ENCODE results near the gene PPIH. TPM values are rescaled to one million over a fixed set of nuclear protein-coding genes. Genes with fewer than 3 reads are reported as not detected.

PPIH gene
- total RNA-seq, 6 experiments from 2014 or later: 8.1 to 14.9 (median 9.2) TPM

GRCh38 chr1:42674682-42675081 lies 16.5 kb downstream of the PPIH start:
- peaks cover 0 to 6% (median 2%) of the 10 kb centered on the region in 4 donors for H3K4me1 ChIP-seq
- H3K27me3 ChIP-seq: no peaks in the 10 kb centered on the region
- peaks cover 0 to 6% (median 0%) of the 10 kb centered on the region in 4 donors for H3K36me3 ChIP-seq
- DNase-seq (peak in 1 of 3 donors; percentile 73), ATAC-seq (peak; percentile 76 to 93 (median 82))
- intact Hi-C loops (cut with DNase I): no loop called here
- TF ChIP-seq CTCF (IDR thresholded peaks at IDR 0.05) (no peak), POLR2A (IDR thresholded peaks at IDR 0.05) (no peak)
- H3K27ac ChIP-seq: peak overlapping the region in 1 of 3 donors; percentile 24
- H3K4me3 ChIP-seq: no peak overlapping the region
- no peaks in the 10 kb centered on the region for H3K9me3 ChIP-seq
- WGBS (ENCODE audit: insufficient coverage, low coverage, low lambda C conversion rate, missing lambda C conversion rate): 11% methylated on average over 1 of the region's 1 CpG

GRCh38 chr1:42675467-42675866 lies 17.2 kb downstream of the PPIH start:
- DNase-seq: no peak
- H3K36me3 ChIP-seq: peaks cover 0 to 3% (median 0%) of the 10 kb centered on the region in 4 donors
- intact Hi-C loops (cut with DNase I): no loop called here
- H3K9me3 ChIP-seq: no peaks in the 10 kb centered on the region
- H3K4me3 ChIP-seq: no peak overlapping the region
- no peak for TF ChIP-seq POLR2A (IDR thresholded peaks at IDR 0.05)
- no peak for TF ChIP-seq CTCF (IDR thresholded peaks at IDR 0.05)
- peaks cover 0 to 6% (median 3%) of the 10 kb centered on the region in 4 donors for H3K4me1 ChIP-seq
- 80% methylated on average over 3 of the region's 3 CpGs for WGBS (ENCODE audit: insufficient coverage, low coverage, low lambda C conversion rate, missing lambda C conversion rate)
- no peak for ATAC-seq
- H3K27ac ChIP-seq: no peak overlapping the region
- H3K27me3 ChIP-seq: no peaks in the 10 kb centered on the region

- ATAC-seq (no peak), DNase-seq (no peak)
- Histone ChIP-seq H3K27ac (no peak overlapping the region), H3K36me3 (peaks cover 0 to 3% (median 0%) of the 10 kb centered on the region in 4 donors), H3K9me3 (no peaks in the 10 kb centered on the region), H3K4me3 (no peak overlapping the region), H3K4me1 (peaks cover 0 to 14% (median 6%) of the 10 kb centered on the region in 4 donors), H3K27me3 (no peaks in the 10 kb centered on the region)
- intact Hi-C loops (cut with DNase I): no loop called here
- 91% methylated on average over 3 of the region's 3 CpGs for WGBS (ENCODE audit: insufficient coverage, low coverage, low lambda C conversion rate, missing lambda C conversion rate)
- TF ChIP-seq POLR2A (IDR thresholded peaks at IDR 0.05): no peak
- TF ChIP-seq CTCF (IDR thresholded peaks at IDR 0.05): no peak
Observed at GRCh38 chr1:42676534-42677087, 18.4 kb downstream of the PPIH start.

GRCh38 chr1:42679364-42679983 lies 21.3 kb downstream of the PPIH start:
- WGBS (ENCODE audit: insufficient coverage, low coverage, low lambda C conversion rate, missing lambda C conversion rate): 89% methylated on average over 9 of the region's 10 CpGs
- Histone ChIP-seq H3K36me3 (peaks cover 0 to 3% (median 0%) of the 10 kb centered on the region in 4 donors), H3K4me3 (no peak overlapping the region), H3K9me3 (no peaks in the 10 kb centered on the region), H3K27ac (no peak overlapping the region), H3K4me1 (peaks cover 0 to 23% (median 10%) of the 10 kb centered on the region in 4 donors), H3K27me3 (no peaks in the 10 kb centered on the region)
- intact Hi-C loops (cut with DNase I): no loop called here
- DNase-seq (no peak), ATAC-seq (no peak)
- TF ChIP-seq CTCF (IDR thresholded peaks at IDR 0.05): no peak
- TF ChIP-seq POLR2A (IDR thresholded peaks at IDR 0.05): no peak
